Thyroid gland (tissue), 4 donors: ENCODE data around the gene DMGDH.

ENCODE experiments used
- POLR2A ChIP-seq, 2 donors: fragments of 450-650 bp; IDR thresholded peaks; one replicate each; pipeline ENCODE4 v1.6.1; 2017; ENCODE audit warnings: antibody characterized with exemption in 2 of 2, mild to moderate bottlenecking in 2 of 2, moderate library complexity in 1 of 2
- TF ChIP-seq, protein P1 (sequence below), 6 experiments: fragments of 200-600 bp in 3 of 6; fragments of 450-650 bp in 3 of 6; sonication (generic) in 3 of 6; IDR thresholded peaks; one replicate each; pipeline ENCODE4 v1.5.1; 2016 to 2019; ENCODE audit warnings: antibody characterized with exemption in 6 of 6, mild to moderate bottlenecking in 2 of 6, inconsistent platforms in 1 of 6, moderate library complexity in 1 of 6

DNA sequence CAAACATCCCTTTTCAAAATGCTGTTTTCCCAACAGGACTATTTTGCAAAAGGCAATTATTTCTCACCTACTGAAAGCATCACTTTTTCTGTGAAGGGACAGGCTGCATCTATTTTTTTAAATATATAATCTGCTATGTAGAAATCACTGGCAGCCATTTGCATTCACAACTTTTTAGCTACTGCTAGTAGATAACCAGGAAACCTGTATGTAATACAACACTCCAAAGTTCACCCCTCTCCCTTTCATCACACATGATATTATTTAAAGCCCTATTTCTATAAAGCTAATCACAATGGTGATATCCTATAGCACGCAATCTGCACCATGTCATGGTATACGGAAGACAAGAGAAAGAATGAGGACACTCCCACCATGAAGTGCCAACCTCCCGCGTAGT, 9.8 kb downstream of the DMGDH start:
- TF ChIP-seq, protein P1, sequence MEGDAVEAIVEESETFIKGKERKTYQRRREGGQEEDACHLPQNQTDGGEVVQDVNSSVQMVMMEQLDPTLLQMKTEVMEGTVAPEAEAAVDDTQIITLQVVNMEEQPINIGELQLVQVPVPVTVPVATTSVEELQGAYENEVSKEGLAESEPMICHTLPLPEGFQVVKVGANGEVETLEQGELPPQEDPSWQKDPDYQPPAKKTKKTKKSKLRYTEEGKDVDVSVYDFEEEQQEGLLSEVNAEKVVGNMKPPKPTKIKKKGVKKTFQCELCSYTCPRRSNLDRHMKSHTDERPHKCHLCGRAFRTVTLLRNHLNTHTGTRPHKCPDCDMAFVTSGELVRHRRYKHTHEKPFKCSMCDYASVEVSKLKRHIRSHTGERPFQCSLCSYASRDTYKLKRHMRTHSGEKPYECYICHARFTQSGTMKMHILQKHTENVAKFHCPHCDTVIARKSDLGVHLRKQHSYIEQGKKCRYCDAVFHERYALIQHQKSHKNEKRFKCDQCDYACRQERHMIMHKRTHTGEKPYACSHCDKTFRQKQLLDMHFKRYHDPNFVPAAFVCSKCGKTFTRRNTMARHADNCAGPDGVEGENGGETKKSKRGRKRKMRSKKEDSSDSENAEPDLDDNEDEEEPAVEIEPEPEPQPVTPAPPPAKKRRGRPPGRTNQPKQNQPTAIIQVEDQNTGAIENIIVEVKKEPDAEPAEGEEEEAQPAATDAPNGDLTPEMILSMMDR (IDR thresholded peaks at IDR 0.05): no peak
- no peak for TF ChIP-seq POLR2A (IDR thresholded peaks at IDR 0.05)
